Measurements from ENCODE around the gene PPA2. TPM values are rescaled to one million over a fixed set of nuclear protein-coding genes. Genes with fewer than 3 reads are reported as not detected.

The PPA2 gene
- total RNA-seq, 1 experiment from 2014 or later, result 76.4 TPM

DNA sequence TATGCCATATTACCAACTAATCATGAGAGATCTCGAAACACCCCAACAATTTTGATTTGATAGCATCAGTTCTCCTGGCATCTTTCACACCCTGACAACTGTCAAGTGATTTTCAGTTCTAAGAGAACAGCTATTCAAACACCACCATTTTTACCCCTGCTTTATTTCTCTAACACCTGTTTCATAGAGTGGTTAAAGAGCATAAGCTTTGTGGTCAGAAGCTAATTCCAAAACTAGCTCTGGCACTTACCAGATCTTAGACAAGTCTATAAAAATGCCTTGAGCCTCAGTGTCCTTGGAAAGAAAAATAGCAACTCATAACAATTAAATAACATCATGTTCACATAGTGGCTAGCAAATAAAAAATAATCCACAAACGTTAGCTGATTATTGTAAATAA, 17.9 kb downstream of the PPA2 start:
- H3K27me3 ChIP-seq (ENCODE audit: insufficient read depth, low read length), result no peaks in the 10 kb centered on the region
- H4K8ac ChIP-seq (replicated peaks; ENCODE audit: insufficient read length, low read depth, low read length), result no peak overlapping the region
- no peak overlapping the region for H3K4ac ChIP-seq (ENCODE audit: low read depth, low read length)
- H3K9me3 ChIP-seq (ENCODE audit: control insufficient read depth, low read depth, low read length), result no peaks in the 10 kb centered on the region
- H3K4me1 ChIP-seq (ENCODE audit: insufficient read depth, low read length), result no peaks in the 10 kb centered on the region
- H3K56ac ChIP-seq (ENCODE audit: insufficient read length, low read depth, low read length), result no peak overlapping the region
- Mint-ChIP-seq H3K4me1 (peaks cover 7 to 23% of the 10 kb centered on the region in 2 experiments), H3K4me3 (no peak overlapping the region), H3K9me3 (no peaks in the 10 kb centered on the region), H3K27ac (no peak overlapping the region), H3K27me3 (ENCODE audit: low read depth) (no peaks in the 10 kb centered on the region), H3K36me3 (ENCODE audit: insufficient read depth in 1 of 3, low read depth in 3 of 3) (peaks cover 3 to 19% (median 16%) of the 10 kb centered on the region in 3 experiments; a peak in 5 of 7 replicates)
- H3K4me2 ChIP-seq (ENCODE audit: insufficient read depth, insufficient read length, low read length), result no peak overlapping the region
- H2BK12ac ChIP-seq (ENCODE audit: insufficient read length, low read depth, low read length), result no peak overlapping the region
- no peak overlapping the region for H2BK15ac ChIP-seq (ENCODE audit: low read depth, low read length)
- no peak overlapping the region for H3K23ac ChIP-seq (ENCODE audit: insufficient read length, low read depth, low read length)
- no peak overlapping the region for H3K18ac ChIP-seq (ENCODE audit: insufficient read length, low read depth, low read length)
- H4K5ac ChIP-seq (ENCODE audit: insufficient read length, low read depth, low read length), result no peak overlapping the region
- WGBS (ENCODE audit: extremely low coverage, insufficient read length, low lambda C conversion rate), result no CpG with 5 or more reads among the region's 2 CpGs
- H2BK120ac ChIP-seq (ENCODE audit: low read depth, low read length, poor library complexity, severe bottlenecking), result no peak overlapping the region
- H2AK5ac ChIP-seq (ENCODE audit: insufficient read length, low read length), result no peak overlapping the region
- no peak overlapping the region for H3K9ac ChIP-seq (ENCODE audit: extremely low read depth, insufficient read length, low read length)
- no peaks in the 10 kb centered on the region for H3K23me2 ChIP-seq (ENCODE audit: insufficient read length, low read depth, low read length, poor library complexity, severe bottlenecking)
- DNase-seq, result no peak
- no peaks in the 10 kb centered on the region for H4K20me1 ChIP-seq (ENCODE audit: control insufficient read depth, insufficient read depth, insufficient read length)
- no peak overlapping the region for H4K91ac ChIP-seq (ENCODE audit: insufficient read length, low read depth, low read length)
- H2BK5ac ChIP-seq (ENCODE audit: insufficient read length, low read length), result no peak overlapping the region
- H3K14ac ChIP-seq (ENCODE audit: insufficient read depth, low read length), result no peak overlapping the region
- H3K79me2 ChIP-seq (ENCODE audit: insufficient read depth, low read length), result no peaks in the 10 kb centered on the region; the same call in 1 of the 2 replicates
- no peak overlapping the region for H3T11ph ChIP-seq (ENCODE audit: low read length)
- no peak overlapping the region for H2BK20ac ChIP-seq (ENCODE audit: low read depth, low read length, poor library complexity, severe bottlenecking)
- no peaks in the 10 kb centered on the region for H3K79me1 ChIP-seq (ENCODE audit: insufficient read depth, low read depth, low read length, poor library complexity, severe bottlenecking)
- no peak overlapping the region for H2AFZ ChIP-seq (ENCODE audit: low read length)
- H3K27ac ChIP-seq (ENCODE audit: insufficient read length, low read depth, low read length), result no peak overlapping the region
- TF ChIP-seq, protein P1, sequence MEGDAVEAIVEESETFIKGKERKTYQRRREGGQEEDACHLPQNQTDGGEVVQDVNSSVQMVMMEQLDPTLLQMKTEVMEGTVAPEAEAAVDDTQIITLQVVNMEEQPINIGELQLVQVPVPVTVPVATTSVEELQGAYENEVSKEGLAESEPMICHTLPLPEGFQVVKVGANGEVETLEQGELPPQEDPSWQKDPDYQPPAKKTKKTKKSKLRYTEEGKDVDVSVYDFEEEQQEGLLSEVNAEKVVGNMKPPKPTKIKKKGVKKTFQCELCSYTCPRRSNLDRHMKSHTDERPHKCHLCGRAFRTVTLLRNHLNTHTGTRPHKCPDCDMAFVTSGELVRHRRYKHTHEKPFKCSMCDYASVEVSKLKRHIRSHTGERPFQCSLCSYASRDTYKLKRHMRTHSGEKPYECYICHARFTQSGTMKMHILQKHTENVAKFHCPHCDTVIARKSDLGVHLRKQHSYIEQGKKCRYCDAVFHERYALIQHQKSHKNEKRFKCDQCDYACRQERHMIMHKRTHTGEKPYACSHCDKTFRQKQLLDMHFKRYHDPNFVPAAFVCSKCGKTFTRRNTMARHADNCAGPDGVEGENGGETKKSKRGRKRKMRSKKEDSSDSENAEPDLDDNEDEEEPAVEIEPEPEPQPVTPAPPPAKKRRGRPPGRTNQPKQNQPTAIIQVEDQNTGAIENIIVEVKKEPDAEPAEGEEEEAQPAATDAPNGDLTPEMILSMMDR (conservative IDR thresholded peaks at IDR 0.05), result no peak

All from H9 (cell line).